GM10248 (cell line): Measurements from ENCODE around the gene SSH2.

Source experiments
- CTCF ChIA-PET: fragments of 300-600 bp; sonication (Branson Sonifier 250); formaldehyde crosslinking; extraction: SDS; loops from one replicate; lab custom pipeline; 2021; ENCODE audit warnings: antibody characterized with exemption; lab: Yijun Ruan, JAX
- POLR2A ChIA-PET: fragments of 350-650 bp; sonication (Branson Sonifier 250); formaldehyde crosslinking; extraction: SDS; loops from one replicate; lab custom pipeline; 2020; ENCODE audit warnings: antibody characterized with exemption; lab: Yijun Ruan, JAX
- DNase-seq: peaks from one replicate; pipeline ENCODE4 v3.0.0; 2012; ENCODE audit errors: extremely low spot score
- CTCF ChIP-seq: IDR thresholded peaks from 2 replicates; pipeline ENCODE4 v1.5.1; 2012; ENCODE audit warnings: mild to moderate bottlenecking, low read depth; ENCODE audit errors: extremely low read depth, missing control alignments, control extremely low read depth

SSH2 gene

GRCh38 chr17:29746669-29747068, 183.4 kb downstream of the SSH2 start:
- DNase-seq: no peak

GRCh38 chr17:29744121-29744520, 185.9 kb downstream of the SSH2 start:
- ChIA-PET CTCF (interaction anchor here (1.6 to 3.1 kb wide), 4 partner anchors 9 to 188 kb away, joined by 3 to 11 read pairs (median 7); no protein-coding TSS in a partner anchor), POLR2A (no interaction called here)
- no peak for TF ChIP-seq CTCF
- DNase-seq: no peak

More at GRCh38 chr17:29746669-29747068, 183.4 kb downstream of the SSH2 start:
- ChIA-PET CTCF (interaction anchor here (1.1 to 3.1 kb wide), 4 partner anchors 8 to 33 kb away, joined by 4 to 11 read pairs (median 4); no protein-coding TSS in a partner anchor), POLR2A (no interaction called here)
- TF ChIP-seq CTCF: no peak

- DNase-seq: no peak
- TF ChIP-seq CTCF: no peak
- CTCF ChIA-PET: no interaction called here
- POLR2A ChIA-PET: no interaction called here
Measured at GRCh38 chr17:29742210-29742513, 187.9 kb downstream of the SSH2 start.

GRCh38 chr17:29740017-29740416, 190.0 kb downstream of the SSH2 start:
- ChIA-PET POLR2A (no interaction called here), CTCF (interaction anchor here (1.6 to 2.3 kb wide), 2 partner anchors 12 to 17 kb away, joined by 4 to 6 read pairs; no protein-coding TSS in a partner anchor)
- no peak for DNase-seq
- TF ChIP-seq CTCF: no peak

- TF ChIP-seq CTCF: no peak
- DNase-seq: no peak
- ChIA-PET CTCF (interaction anchor here (0.9 to 1.9 kb wide), 4 partner anchors 9 to 66 kb away, joined by 4 to 8 read pairs (median 5); no protein-coding TSS in a partner anchor), POLR2A (no interaction called here)
Measured at GRCh38 chr17:29734640-29735039, 195.4 kb downstream of the SSH2 start.

- ChIA-PET CTCF (interaction anchor here (0.6 to 2.3 kb wide), 5 partner anchors 10 to 234 kb away, joined by 3 to 13 read pairs (median 3); no protein-coding TSS in a partner anchor), POLR2A (no interaction called here)
- no peak for TF ChIP-seq CTCF
- no peak for DNase-seq
Measured at GRCh38 chr17:29733166-29733565, 196.9 kb downstream of the SSH2 start.
